ENCODE data around the gene DNAJA2.

DNAJA2 gene

DNA sequence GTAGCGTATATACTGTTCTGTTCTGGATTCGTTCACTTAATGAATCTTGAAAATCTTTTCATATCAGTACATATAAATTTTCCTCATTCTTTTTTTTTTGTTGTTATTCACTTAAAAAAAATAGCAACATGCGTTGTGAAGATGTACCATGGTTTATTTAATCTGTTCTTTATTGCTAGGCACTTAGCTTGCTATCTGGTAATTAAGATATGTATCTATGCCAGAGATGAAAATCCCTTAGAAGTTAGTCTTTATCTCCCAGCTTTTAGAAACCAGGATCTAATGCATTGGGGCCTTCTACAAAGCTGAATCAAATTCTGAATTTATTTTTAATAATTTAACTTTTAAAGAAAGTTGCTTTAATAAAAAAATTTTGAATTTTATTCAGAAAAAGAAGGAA, 13.0 kb upstream of the DNAJA2 start (continued):
- TF ChIP-seq OVOL3 (tag by site-specific recombination; IDR thresholded peaks at IDR 0.05) (no peak), ZNF501 (tag by site-specific recombination; IDR thresholded peaks at IDR 0.05) (no peak), HOXA7 (CRISPR knock-in tag; IDR thresholded peaks at IDR 0.05; ENCODE audit: borderline replicate concordance) (no peak), ZNF248 (tag by site-specific recombination; IDR thresholded peaks at IDR 0.05) (no peak), ZNF48 (tag by site-specific recombination; IDR thresholded peaks at IDR 0.05) (no peak), ZNF544 (tag by site-specific recombination; IDR thresholded peaks at IDR 0.05) (no peak), ZNF274 (IDR thresholded peaks at IDR 0.05; ENCODE audit: low read length) (no peak), ZNF274 (tag by site-specific recombination; IDR thresholded peaks at IDR 0.05; ENCODE audit: borderline replicate concordance) (no peak), ZNF175 (tag by site-specific recombination; IDR thresholded peaks at IDR 0.05) (no peak), TRIM28 (IDR thresholded peaks at IDR 0.05; ENCODE audit: borderline replicate concordance, low read length) (no peak), KLF7 (tag by site-specific recombination; IDR thresholded peaks at IDR 0.05; ENCODE audit: borderline replicate concordance) (no peak)

DNA sequence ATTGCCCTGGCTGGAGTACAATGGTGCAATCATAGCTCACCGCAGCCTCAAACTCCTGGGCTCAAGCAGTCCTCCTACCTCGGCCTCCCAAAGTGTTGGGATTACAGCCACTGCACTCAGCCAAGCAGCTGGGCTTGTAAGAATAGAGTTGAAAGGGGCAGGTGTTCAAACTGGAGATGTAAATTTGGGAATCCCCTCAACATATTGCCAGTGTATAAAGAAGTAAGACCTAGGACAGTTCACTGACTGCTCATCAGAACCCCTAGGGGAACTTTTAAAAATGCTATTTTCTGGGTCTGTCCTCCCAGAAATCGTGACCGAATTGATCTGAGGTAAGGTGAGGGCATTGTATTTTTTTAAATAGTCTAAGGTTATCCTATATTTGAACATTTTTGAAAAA, 8.9 kb upstream of the DNAJA2 start:
- Histone ChIP-seq H3K9me3 (ENCODE audit: control insufficient read depth, insufficient read depth, low read depth, low read length) (no peaks in the 10 kb centered on the region), H3K4me1 (ENCODE audit: control insufficient read depth, insufficient read depth, low read length) (no peaks in the 10 kb centered on the region), H3K36me3 (ENCODE audit: control insufficient read depth in 2 of 2, insufficient read depth in 1 of 2, low read length in 2 of 2) (no peaks in the 10 kb centered on the region; a peak in 1 of 3 replicates), H3K4me3 (ENCODE audit: low read depth, low read length) (no peak overlapping the region), H3K27ac (ENCODE audit: extremely low read depth, low read depth, low read length) (no peak overlapping the region)
- TF ChIP-seq ELK4 (IDR thresholded peaks at IDR 0.05; ENCODE audit: borderline replicate concordance, low read depth, low read length) (no peak), KLF8 (tag by site-specific recombination; IDR thresholded peaks at IDR 0.05) (no peak), ZNF274 (IDR thresholded peaks at IDR 0.05; ENCODE audit: low read length) (no peak), ZNF274 (tag by site-specific recombination; IDR thresholded peaks at IDR 0.05; ENCODE audit: borderline replicate concordance) (no peak), ZNF10 (tag by site-specific recombination; IDR thresholded peaks at IDR 0.05) (no peak), ZNF768 (tag by site-specific recombination; IDR thresholded peaks at IDR 0.05) (no peak), ZNF366 (tag by site-specific recombination; conservative IDR thresholded peaks at IDR 0.05) (no peak), ZNF670 (tag by site-specific recombination; IDR thresholded peaks at IDR 0.05; ENCODE audit: low read depth) (no peak), ZBTB8A (tag by site-specific recombination; IDR thresholded peaks at IDR 0.05) (no peak), ZNF837 (tag by site-specific recombination; IDR thresholded peaks at IDR 0.05) (no peak), ZFP3 (tag by site-specific recombination; IDR thresholded peaks at IDR 0.05; ENCODE audit: low read depth) (no peak), ZNF555 (tag by site-specific recombination; conservative IDR thresholded peaks at IDR 0.05) (no peak)
- ChIA-PET POLR2A (no interaction called here), CTCF (interaction anchor here (1.7 kb wide), 1 partner anchor 309 kb away, joined by 3 read pairs; no protein-coding TSS in a partner anchor)

DNA sequence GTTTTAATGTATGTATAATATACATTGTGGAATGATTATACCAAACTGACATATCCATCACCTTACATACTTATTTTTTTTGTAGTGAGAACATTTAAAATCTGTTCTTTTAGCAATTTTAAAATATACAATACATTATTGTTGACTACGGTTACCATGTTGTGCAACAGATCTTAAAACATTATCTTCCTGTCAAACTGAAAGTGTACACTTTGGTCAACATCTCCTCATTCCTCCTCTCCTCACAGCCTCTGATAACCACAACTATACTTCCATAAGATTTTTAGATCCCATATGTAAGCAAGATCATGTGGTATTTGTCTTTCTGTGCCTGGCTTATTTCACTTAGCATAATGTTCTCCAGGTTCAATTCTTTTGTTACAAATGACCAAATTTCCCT, 7.5 kb upstream of the DNAJA2 start:
- Histone ChIP-seq H3K4me3 (ENCODE audit: low read depth, low read length) (no peak overlapping the region), H3K27ac (ENCODE audit: extremely low read depth, low read depth, low read length) (no peak overlapping the region), H3K9me3 (ENCODE audit: control insufficient read depth, insufficient read depth, low read depth, low read length) (no peaks in the 10 kb centered on the region), H3K36me3 (ENCODE audit: control insufficient read depth in 2 of 2, insufficient read depth in 1 of 2, low read length in 2 of 2) (no peaks in the 10 kb centered on the region; a peak in 1 of 3 replicates), H3K4me1 (ENCODE audit: control insufficient read depth, insufficient read depth, low read length) (no peaks in the 10 kb centered on the region)
- ChIA-PET CTCF (interaction anchor here (1.7 kb wide), 1 partner anchor 307 kb away, joined by 3 read pairs; no protein-coding TSS in a partner anchor), POLR2A (no interaction called here)
- no peak for TF ChIP-seq KLF9 (tag by site-specific recombination; IDR thresholded peaks at IDR 0.05; ENCODE audit: low read depth)
- no peak for TF ChIP-seq ZNF544 (tag by site-specific recombination; IDR thresholded peaks at IDR 0.05)
- TF ChIP-seq ZNF843 (tag by site-specific recombination; IDR thresholded peaks at IDR 0.05): no peak
- no peak for TF ChIP-seq CTCF (tag by site-specific recombination; IDR thresholded peaks at IDR 0.05)
- TF ChIP-seq ZNF132 (tag by site-specific recombination; IDR thresholded peaks at IDR 0.05; ENCODE audit: borderline replicate concordance): no peak
- TF ChIP-seq ZNF549 (tag by site-specific recombination; IDR thresholded peaks at IDR 0.05): no peak
- TF ChIP-seq SCRT1 (tag by site-specific recombination; IDR thresholded peaks at IDR 0.05; ENCODE audit: borderline replicate concordance): no peak
- no peak for TF ChIP-seq GFI1B (tag by site-specific recombination; IDR thresholded peaks at IDR 0.05)
- TF ChIP-seq, protein P1, sequence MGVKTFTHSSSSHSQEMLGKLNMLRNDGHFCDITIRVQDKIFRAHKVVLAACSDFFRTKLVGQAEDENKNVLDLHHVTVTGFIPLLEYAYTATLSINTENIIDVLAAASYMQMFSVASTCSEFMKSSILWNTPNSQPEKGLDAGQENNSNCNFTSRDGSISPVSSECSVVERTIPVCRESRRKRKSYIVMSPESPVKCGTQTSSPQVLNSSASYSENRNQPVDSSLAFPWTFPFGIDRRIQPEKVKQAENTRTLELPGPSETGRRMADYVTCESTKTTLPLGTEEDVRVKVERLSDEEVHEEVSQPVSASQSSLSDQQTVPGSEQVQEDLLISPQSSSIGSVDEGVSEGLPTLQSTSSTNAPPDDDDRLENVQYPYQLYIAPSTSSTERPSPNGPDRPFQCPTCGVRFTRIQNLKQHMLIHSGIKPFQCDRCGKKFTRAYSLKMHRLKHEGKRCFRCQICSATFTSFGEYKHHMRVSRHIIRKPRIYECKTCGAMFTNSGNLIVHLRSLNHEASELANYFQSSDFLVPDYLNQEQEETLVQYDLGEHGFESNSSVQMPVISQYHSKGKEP (tag by site-specific recombination; IDR thresholded peaks at IDR 0.05): no peak
- TF ChIP-seq ZNF138 (tag by site-specific recombination; IDR thresholded peaks at IDR 0.05; ENCODE audit: borderline replicate concordance): no peak
- no peak for TF ChIP-seq ZNF776 (tag by site-specific recombination; IDR thresholded peaks at IDR 0.05; ENCODE audit: borderline replicate concordance)
- TF ChIP-seq ZNF239 (tag by site-specific recombination; IDR thresholded peaks at IDR 0.05): no peak
- no peak for TF ChIP-seq ZNF157 (tag by site-specific recombination; IDR thresholded peaks at IDR 0.05)

Measured in HEK293 (cell line).